ENCODE results near the gene RTN4RL1. TPM values are rescaled to one million over a fixed set of nuclear protein-coding genes. Genes with fewer than 3 reads are reported as not detected.

Gene RTN4RL1
- total RNA-seq, 1 donor from 2014 or later, result 0.47 TPM

DNA sequence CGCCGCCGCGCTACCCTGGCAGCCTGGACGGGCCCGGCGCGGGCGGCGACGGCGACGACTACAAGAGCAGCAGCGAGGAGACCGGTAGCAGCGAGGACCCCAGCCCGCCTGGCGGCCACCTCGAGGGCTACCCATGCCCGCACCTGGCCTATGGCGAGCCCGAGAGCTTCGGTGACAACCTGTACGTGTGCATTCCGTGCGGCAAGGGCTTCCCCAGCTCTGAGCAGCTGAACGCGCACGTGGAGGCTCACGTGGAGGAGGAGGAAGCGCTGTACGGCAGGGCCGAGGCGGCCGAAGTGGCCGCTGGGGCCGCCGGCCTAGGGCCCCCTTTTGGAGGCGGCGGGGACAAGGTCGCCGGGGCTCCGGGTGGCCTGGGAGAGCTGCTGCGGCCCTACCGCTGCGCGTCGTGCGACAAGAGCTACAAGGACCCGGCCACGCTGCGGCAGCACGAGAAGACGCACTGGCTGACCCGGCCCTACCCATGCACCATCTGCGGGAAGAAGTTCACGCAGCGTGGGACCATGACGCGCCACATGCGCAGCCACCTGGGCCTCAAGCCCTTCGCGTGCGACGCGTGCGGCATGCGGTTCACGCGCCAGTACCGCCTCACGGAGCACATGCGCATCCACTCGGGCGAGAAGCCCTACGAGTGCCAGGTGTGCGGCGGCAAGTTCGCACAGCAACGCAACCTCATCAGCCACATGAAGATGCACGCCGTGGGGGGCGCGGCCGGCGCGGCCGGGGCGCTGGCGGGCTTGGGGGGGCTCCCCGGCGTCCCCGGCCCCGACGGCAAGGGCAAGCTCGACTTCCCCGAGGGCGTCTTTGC is 32.8 kb upstream of the RTN4RL1 start:
- H3K4me3 Mint-ChIP-seq, result no peak overlapping the region
- H3K9me3 Mint-ChIP-seq, result no peaks in the 10 kb centered on the region
- H3K4me1 Mint-ChIP-seq, result peaks cover 18% of the 10 kb centered on the region
- peaks cover 15% of the 10 kb centered on the region for H3K36me3 Mint-ChIP-seq (ENCODE audit: low read depth)
- TF ChIP-seq, protein P1, sequence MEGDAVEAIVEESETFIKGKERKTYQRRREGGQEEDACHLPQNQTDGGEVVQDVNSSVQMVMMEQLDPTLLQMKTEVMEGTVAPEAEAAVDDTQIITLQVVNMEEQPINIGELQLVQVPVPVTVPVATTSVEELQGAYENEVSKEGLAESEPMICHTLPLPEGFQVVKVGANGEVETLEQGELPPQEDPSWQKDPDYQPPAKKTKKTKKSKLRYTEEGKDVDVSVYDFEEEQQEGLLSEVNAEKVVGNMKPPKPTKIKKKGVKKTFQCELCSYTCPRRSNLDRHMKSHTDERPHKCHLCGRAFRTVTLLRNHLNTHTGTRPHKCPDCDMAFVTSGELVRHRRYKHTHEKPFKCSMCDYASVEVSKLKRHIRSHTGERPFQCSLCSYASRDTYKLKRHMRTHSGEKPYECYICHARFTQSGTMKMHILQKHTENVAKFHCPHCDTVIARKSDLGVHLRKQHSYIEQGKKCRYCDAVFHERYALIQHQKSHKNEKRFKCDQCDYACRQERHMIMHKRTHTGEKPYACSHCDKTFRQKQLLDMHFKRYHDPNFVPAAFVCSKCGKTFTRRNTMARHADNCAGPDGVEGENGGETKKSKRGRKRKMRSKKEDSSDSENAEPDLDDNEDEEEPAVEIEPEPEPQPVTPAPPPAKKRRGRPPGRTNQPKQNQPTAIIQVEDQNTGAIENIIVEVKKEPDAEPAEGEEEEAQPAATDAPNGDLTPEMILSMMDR (conservative IDR thresholded peaks at IDR 0.05), result no peak
- H3K27me3 Mint-ChIP-seq (ENCODE audit: low read depth), result peaks cover 73% of the 10 kb centered on the region
- H3K27ac Mint-ChIP-seq (ENCODE audit: unreplicated experiment), result no peak overlapping the region
- DNase-seq (ENCODE audit: low read depth, low spot score), result no peak

DNA sequence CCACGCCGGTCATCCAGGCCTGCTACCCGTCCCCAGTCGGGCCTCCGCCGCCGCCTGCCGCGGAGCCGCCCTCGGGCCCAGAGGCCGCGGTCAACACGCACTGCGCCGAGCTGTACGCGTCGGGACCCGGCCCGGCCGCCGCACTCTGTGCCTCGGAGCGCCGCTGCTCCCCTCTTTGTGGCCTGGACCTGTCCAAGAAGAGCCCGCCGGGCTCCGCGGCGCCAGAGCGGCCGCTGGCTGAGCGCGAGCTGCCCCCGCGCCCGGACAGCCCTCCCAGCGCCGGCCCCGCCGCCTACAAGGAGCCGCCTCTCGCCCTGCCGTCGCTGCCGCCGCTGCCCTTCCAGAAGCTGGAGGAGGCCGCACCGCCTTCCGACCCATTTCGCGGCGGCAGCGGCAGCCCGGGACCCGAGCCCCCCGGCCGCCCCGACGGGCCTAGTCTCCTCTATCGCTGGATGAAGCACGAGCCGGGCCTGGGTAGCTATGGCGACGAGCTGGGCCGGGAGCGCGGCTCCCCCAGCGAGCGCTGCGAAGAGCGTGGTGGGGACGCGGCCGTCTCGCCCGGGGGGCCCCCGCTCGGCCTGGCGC is 32.1 kb upstream of the RTN4RL1 start:
- no peak overlapping the region for H3K4me3 Mint-ChIP-seq
- H3K4me1 Mint-ChIP-seq, result peaks cover 12% of the 10 kb centered on the region
- H3K36me3 Mint-ChIP-seq (ENCODE audit: low read depth), result peaks cover 15% of the 10 kb centered on the region
- TF ChIP-seq, protein P1 (conservative IDR thresholded peaks at IDR 0.05), result no peak
- H3K27me3 Mint-ChIP-seq (ENCODE audit: low read depth), result peaks cover 68% of the 10 kb centered on the region
- H3K27ac Mint-ChIP-seq (ENCODE audit: unreplicated experiment), result no peak overlapping the region
- H3K9me3 Mint-ChIP-seq, result no peaks in the 10 kb centered on the region
- DNase-seq (ENCODE audit: low read depth, low spot score), result peak; percentile 29

DNA sequence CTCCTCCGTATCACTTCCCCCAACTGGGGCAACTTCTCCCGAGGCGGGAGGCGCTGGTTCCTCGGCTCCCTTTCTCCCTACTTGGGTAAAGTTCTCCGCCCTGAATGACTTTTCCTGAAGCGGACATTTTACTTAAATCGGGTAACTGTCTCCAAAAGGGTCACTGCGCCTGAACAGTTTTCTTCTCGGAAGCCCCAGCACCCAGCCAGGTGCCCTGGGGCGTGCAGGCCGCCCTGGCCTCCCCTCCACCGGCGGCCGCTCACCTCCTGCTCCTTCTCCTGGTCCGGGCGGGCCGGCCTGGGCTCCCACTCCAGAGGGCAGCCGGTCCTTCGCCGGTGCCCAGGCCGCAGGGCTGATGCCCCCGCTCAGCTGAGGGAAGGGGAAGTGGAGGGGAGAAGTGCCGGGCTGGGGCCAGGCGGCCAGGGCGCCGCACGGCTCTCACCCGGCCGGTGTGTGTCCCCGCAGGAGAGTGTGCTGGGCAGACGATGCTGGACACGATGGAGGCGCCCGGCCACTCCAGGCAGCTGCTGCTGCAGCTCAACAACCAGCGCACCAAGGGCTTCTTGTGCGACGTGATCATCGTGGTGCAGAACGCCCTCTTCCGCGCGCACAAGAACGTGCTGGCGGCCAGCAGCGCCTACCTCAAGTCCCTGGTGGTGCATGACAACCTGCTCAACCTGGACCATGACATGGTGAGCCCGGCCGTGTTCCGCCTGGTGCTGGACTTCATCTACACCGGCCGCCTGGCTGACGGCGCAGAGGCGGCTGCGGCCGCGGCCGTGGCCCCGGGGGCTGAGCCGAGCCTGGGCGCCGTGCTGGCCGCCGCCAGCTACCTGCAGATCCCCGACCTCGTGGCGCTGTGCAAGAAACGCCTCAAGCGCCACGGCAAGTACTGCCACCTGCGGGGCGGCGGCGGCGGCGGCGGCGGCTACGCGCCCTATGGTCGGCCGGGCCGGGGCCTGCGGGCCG is 31.4 kb upstream of the RTN4RL1 start:
- H3K4me3 Mint-ChIP-seq, result no peak overlapping the region

DNA sequence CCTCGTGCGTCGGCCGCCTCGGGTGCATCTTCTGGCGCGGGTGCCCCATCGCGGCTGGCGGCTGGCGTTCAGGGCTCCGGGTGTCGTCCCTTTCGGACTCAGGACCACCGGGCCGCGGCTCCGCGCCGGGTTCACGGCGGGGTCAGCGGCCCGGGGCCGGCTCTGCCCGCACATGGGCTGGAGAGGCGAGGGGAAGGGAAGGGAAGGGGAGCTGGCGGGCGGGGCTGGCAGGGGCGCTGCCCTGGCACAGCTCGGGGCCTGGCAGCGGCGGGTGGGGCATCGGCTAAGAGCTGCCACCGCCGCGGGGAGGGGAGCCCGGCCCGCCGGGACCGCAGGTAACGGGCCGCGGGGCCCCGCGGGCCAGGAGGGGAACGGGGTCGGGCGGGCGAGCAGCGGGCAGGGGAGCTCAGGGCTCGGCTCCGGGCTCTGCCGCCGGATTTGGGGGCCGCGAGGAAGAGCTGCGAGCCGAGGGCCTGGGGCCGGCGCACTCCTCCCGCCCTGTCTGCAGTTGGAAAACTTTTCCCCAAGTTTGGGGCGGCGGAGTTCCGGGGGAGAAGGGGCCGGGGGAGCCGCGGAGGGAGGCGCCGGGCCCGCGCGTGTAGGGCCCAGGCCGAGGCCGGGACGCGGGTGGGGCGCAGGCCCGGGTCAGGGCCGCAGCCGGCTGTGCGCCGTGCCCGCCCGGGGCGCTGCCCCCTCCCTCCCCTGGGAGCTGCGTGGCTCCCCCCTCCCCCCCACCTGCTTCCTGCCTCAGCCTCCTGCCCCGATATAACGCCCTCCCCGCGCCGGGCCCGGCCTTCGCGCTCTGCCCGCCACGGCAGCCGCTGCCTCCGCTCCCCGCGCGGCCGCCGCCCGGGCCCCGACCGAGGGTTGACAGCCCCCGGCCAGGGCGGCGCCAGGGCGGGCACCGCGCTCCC is 30.4 kb upstream of the RTN4RL1 start:
- Mint-ChIP-seq H3K9me3 (no peaks in the 10 kb centered on the region), H3K27ac (ENCODE audit: unreplicated experiment) (no peak overlapping the region), H3K36me3 (ENCODE audit: low read depth) (peaks cover 7% of the 10 kb centered on the region), H3K27me3 (ENCODE audit: low read depth) (peaks cover 66% of the 10 kb centered on the region), H3K4me3 (no peak overlapping the region), H3K4me1 (peaks cover 14% of the 10 kb centered on the region)
- TF ChIP-seq, protein P1 (conservative IDR thresholded peaks at IDR 0.05), result no peak
- DNase-seq (ENCODE audit: low read depth, low spot score), result no peak

More for the DNA sequence above, 31.4 kb upstream of the RTN4RL1 start:
- H3K27me3 Mint-ChIP-seq (ENCODE audit: low read depth), result peaks cover 68% of the 10 kb centered on the region
- DNase-seq (ENCODE audit: low read depth, low spot score), result no peak
- no peak overlapping the region for H3K27ac Mint-ChIP-seq (ENCODE audit: unreplicated experiment)
- peaks cover 10% of the 10 kb centered on the region for H3K36me3 Mint-ChIP-seq (ENCODE audit: low read depth)
- TF ChIP-seq, protein P1 (conservative IDR thresholded peaks at IDR 0.05), result no peak
- peaks cover 14% of the 10 kb centered on the region for H3K4me1 Mint-ChIP-seq
- H3K9me3 Mint-ChIP-seq, result no peaks in the 10 kb centered on the region
